Left lung (tissue), 10 donors: ENCODE results near the gene SNORC. TPM values are rescaled to one million over a fixed set of nuclear protein-coding genes. Genes with fewer than 3 reads are reported as not detected.

Experiments
- ATAC-seq: fragments of 200-7000 bp; cut with Tn5 transposase; one replicate; pipeline ENCODE4 v1.9.1; 2020; ENCODE audit warnings: moderate library complexity
- DNase-seq, 4 donors: peaks; one replicate each; pipeline ENCODE4 v3.0.0-alpha.2; 2013 to 2020
- H3K27ac ChIP-seq, 2 donors: fragments of 200-600 bp; sonication (generic) in 1 of 2; one replicate each; pipeline versions ENCODE4 v1.5.0 to v1.8.0; 2020 to 2021
- H3K27me3 ChIP-seq, 2 donors: fragments of 200-600 bp; sonication (generic) in 1 of 2; one replicate each; pipeline versions ENCODE4 v1.5.0 to v1.8.0; 2020 to 2021
- H3K36me3 ChIP-seq, 2 donors: fragments of 200-600 bp; sonication (generic) in 1 of 2; one replicate each; pipeline versions ENCODE4 v1.5.0 to v1.8.0; 2020 to 2021
- H3K4me1 ChIP-seq, 2 donors: fragments of 200-600 bp; one replicate each; pipeline ENCODE4 v1.8.0; 2021
- H3K4me3 ChIP-seq, 2 donors: fragments of 200-600 bp; sonication (generic) in 1 of 2; one replicate each; pipeline versions ENCODE4 v1.5.0 to v1.8.0; 2020 to 2021; ENCODE audit warnings: mild to moderate bottlenecking in 1 of 2
- H3K9me3 ChIP-seq, 2 donors: fragments of 200-600 bp; sonication (generic) in 1 of 2; one replicate each; pipeline versions ENCODE4 v1.5.0 to v1.8.0; 2020 to 2021
- intact Hi-C, 2 donors: fragments of 100-400 bp; cut with DNase I; formaldehyde crosslinking; loops; one replicate each; pipeline versions ENCODE4 v1.11.2 to v1.14.2; 2022
- polyA plus RNA-seq, 6 donors: library from polyadenylated mRNA; unstranded; fragments of 120-200 nt; gene quantifications; one replicate each; pipeline ENCODE4 v1.2.1, GENCODE V29; 2013; ENCODE audit not compliant: insufficient read length in 6 of 6
- total RNA-seq, 2 donors: library from RNA; stranded (reverse); fragmentation: NEBNext Ultra II Directional; extraction: Animal tissue kit (Norgen Biotek cat#: 25700); gene quantifications; one replicate each; pipeline ENCODE4 v1.2.1, GENCODE V29; 2021
- TF ChIP-seq, protein P1 (sequence below), 2 donors: fragments of 200-600 bp; sonication (generic) in 1 of 2; IDR thresholded peaks; one replicate each; pipeline versions ENCODE4 v1.5.0 to v1.8.0; 2021; ENCODE audit warnings: antibody characterized with exemption in 2 of 2
- donor health status: DM: no; HTN: yes; CAD: no.
- donor health status: DM: no; HTN: no; CAD: no.

The SNORC gene
- total and polyA plus RNA-seq, 8 donors = 0.53 to 3.6 (median 1.7) TPM

DNA sequence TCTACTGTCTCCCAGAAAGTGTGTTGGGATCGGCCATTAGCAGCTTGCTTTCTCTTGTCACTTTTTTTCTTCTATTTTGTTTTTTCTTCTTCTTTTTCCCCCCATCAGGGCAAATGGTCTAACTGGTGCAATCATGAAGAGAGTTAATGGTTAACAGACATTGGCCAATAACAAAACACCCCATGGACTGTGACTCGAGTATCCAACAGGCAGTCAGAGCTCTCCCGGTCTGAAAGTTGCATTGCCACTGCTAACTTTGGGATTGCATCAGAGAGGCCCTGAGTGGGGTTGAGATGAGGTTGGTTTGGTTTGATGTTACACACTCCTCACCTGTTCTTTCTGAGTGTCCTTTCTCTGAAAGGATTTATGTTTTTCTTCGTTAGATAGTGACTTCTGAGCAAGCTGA lies 12.9 kb upstream of the SNORC start:
- H3K4me3 ChIP-seq = no peak overlapping the region
- peaks cover 6 to 73% of the 10 kb centered on the region in 2 donors for H3K36me3 ChIP-seq
- DNase-seq (no peak), ATAC-seq (peak; percentile 63)
- no peaks in the 10 kb centered on the region for H3K9me3 ChIP-seq
- peaks cover 0 to 10% of the 10 kb centered on the region in 2 donors for H3K4me1 ChIP-seq
- no peak overlapping the region for H3K27ac ChIP-seq
- no peaks in the 10 kb centered on the region for H3K27me3 ChIP-seq
- intact Hi-C loops = loop anchor here in 1 of 2 donors (10.0 kb wide), 1 partner anchor 398 kb away; the partner anchor contains the start of gene ATG16L1
- TF ChIP-seq, protein P1, sequence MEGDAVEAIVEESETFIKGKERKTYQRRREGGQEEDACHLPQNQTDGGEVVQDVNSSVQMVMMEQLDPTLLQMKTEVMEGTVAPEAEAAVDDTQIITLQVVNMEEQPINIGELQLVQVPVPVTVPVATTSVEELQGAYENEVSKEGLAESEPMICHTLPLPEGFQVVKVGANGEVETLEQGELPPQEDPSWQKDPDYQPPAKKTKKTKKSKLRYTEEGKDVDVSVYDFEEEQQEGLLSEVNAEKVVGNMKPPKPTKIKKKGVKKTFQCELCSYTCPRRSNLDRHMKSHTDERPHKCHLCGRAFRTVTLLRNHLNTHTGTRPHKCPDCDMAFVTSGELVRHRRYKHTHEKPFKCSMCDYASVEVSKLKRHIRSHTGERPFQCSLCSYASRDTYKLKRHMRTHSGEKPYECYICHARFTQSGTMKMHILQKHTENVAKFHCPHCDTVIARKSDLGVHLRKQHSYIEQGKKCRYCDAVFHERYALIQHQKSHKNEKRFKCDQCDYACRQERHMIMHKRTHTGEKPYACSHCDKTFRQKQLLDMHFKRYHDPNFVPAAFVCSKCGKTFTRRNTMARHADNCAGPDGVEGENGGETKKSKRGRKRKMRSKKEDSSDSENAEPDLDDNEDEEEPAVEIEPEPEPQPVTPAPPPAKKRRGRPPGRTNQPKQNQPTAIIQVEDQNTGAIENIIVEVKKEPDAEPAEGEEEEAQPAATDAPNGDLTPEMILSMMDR (IDR thresholded peaks at IDR 0.05) = no peak

DNA sequence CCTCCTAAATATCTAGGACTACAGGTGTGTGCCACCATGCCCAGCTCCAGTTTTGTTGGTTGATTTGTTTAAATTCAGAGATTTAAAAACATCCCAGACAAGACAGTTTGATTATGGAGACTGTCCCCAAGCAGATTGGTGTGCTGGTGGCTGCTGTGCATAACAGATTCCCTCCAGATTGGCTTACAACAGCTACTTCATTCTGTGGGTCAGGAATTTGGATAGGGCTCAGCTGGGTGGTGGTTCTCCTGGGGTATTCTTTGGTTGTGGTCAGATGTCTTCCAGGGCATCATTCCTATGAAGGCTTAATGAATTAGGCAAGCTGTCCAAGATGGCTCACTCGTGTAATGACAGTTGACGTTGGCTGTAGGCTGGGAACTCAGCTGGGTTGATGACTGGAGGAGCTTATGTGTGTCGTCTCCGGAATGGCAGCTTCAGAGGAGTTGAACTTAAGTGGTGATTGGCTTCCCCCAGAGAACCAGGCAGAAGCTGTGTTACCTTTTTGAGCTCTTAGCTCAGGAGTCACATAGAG lies 10.6 kb upstream of the SNORC start:
- no peak overlapping the region for H3K4me3 ChIP-seq
- H3K36me3 ChIP-seq = peaks cover 6 to 67% of the 10 kb centered on the region in 2 donors
- no peak for ATAC-seq
- H3K4me1 ChIP-seq = peaks cover 0 to 3% of the 10 kb centered on the region in 2 donors
- intact Hi-C loops = loop anchor here in 1 of 2 donors (10.0 kb wide), 1 partner anchor 395 kb away; the partner anchor contains the start of gene ATG16L1
- TF ChIP-seq, protein P1 (IDR thresholded peaks at IDR 0.05) = no peak
- no peak for DNase-seq
- H3K27me3 ChIP-seq = no peaks in the 10 kb centered on the region
- no peaks in the 10 kb centered on the region for H3K9me3 ChIP-seq
- H3K27ac ChIP-seq = no peak overlapping the region

DNA sequence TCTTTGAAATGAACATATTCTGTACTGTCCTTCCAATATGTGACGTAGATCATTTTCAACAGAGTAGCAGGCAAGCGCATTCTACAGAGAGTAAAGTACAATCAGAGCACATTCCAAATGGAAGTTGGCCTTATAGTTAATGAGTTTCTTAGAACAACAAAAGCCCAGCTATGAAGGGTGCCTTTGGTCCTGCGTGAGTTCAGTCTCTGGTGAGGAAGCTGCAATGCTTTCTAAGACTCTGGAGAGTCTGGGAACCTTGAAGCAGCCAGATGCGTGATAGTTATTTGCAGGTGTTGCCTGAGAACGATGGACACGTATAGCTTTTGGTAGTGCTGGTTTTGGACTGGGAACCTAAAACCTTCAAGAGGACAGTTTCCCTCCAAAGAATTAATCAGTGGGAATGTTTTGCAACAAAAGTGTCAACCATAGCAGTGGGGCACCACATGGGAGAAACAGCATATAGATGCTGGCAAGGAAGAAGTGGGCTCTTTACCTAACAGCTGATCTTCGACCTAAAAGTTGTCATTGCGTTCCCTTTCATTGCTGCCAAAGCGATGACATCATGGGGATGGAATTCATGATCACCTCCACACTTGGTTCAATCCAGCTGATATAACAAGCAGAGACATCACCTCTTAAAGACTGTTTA lies 9.3 kb upstream of the SNORC start:
- intact Hi-C loops = no loop called here
- Histone ChIP-seq H3K4me1 (no peaks in the 10 kb centered on the region), H3K36me3 (peaks cover 6 to 54% of the 10 kb centered on the region in 2 donors), H3K4me3 (no peak overlapping the region), H3K27ac (no peak overlapping the region), H3K9me3 (no peaks in the 10 kb centered on the region), H3K27me3 (no peaks in the 10 kb centered on the region)
- TF ChIP-seq, protein P1 (IDR thresholded peaks at IDR 0.05) = no peak
- DNase-seq (no peak), ATAC-seq (no peak)

DNA sequence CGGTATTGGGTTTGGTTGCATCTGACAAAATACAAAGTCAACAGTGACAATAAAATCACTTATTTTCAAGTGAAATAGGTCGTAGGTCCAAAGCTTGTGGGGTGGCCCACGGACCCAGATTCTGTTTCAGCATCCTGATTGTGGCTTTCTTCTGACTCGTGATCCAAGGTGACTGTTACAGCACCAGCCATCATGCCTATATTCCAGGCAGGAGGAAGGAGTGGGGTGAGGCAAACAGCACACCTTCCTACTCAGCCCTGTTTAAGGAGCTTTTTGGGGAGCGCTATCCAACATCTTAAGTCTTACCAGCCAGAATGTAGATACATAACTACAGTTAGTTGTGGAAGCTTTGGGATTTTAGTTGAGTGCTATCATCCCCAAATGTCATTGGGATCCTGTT lies 8.7 kb upstream of the SNORC start:
- TF ChIP-seq, protein P1 (IDR thresholded peaks at IDR 0.05) = no peak
- no peak overlapping the region for H3K4me3 ChIP-seq
- H3K27me3 ChIP-seq = no peaks in the 10 kb centered on the region
- no peak for DNase-seq
- intact Hi-C loops = no loop called here
- H3K36me3 ChIP-seq = peaks cover 6 to 48% of the 10 kb centered on the region in 2 donors
- H3K9me3 ChIP-seq = no peaks in the 10 kb centered on the region
- no peak for ATAC-seq
- H3K4me1 ChIP-seq = no peaks in the 10 kb centered on the region
- H3K27ac ChIP-seq = no peak overlapping the region

DNA sequence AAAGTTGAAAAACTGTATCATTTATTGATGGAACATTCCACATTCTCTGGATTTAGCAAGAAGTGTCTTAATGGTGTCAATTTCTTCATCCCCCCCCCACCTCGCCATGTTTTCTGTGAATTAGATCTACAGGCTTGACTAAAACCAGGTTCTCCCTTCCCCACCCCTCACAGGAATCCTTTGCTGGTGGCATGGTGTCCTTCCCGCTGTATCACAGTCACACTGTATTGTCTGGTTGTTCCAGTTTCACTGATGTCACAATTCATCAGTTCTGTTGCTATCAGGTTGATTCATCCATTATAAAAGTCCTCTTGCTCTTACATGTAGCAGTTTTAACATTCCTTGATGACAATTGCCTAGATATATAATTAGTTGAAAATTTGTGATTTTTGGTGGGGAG lies 6.1 kb upstream of the SNORC start:
- intact Hi-C loops = no loop called here
- Histone ChIP-seq H3K4me1 (no peaks in the 10 kb centered on the region), H3K27ac (no peak overlapping the region), H3K9me3 (no peaks in the 10 kb centered on the region), H3K4me3 (no peak overlapping the region), H3K27me3 (no peaks in the 10 kb centered on the region), H3K36me3 (peaks cover 0 to 22% of the 10 kb centered on the region in 2 donors)
- DNase-seq (no peak), ATAC-seq (no peak)
- TF ChIP-seq, protein P1 (IDR thresholded peaks at IDR 0.05) = no peak
